Naive B cell (primary cell): ENCODE results near the gene STK40. TPM values are rescaled to one million over a fixed set of nuclear protein-coding genes. Genes with fewer than 3 reads are reported as not detected.

Experiments
- ATAC-seq, 2 donors: fragments of 150-1000 bp; cut with Tn5 transposase; 2 replicates each; pipeline ENCODE4 v1.10.0; 2021; ENCODE audit warnings: low read depth in 2 of 2, mild to moderate bottlenecking in 2 of 2, moderate library complexity in 2 of 2
- DNase-seq: peaks from one replicate; pipeline ENCODE4 v3.0.0; 2022
- H3K27ac Mint-ChIP-seq, 6 donors: one replicate each; pipeline ENCODE4 v1.8.0; 2020 to 2022; ENCODE audit warnings: mild to moderate bottlenecking in 6 of 6, mixed read lengths in 6 of 6, moderate library complexity in 5 of 6, inconsistent platforms in 2 of 6
- H3K27me3 Mint-ChIP-seq, 3 donors: one replicate each; pipeline ENCODE4 v1.8.0; 2021 to 2022; ENCODE audit warnings: mixed read lengths in 3 of 3, mild to moderate bottlenecking in 1 of 3
- H3K36me3 Mint-ChIP-seq, 2 donors: one replicate each; pipeline ENCODE4 v1.8.0; 2020 to 2022; ENCODE audit warnings: mixed read lengths in 2 of 2, inconsistent platforms in 1 of 2, mild to moderate bottlenecking in 1 of 2
- H3K4me1 Mint-ChIP-seq, 3 donors: one replicate each; pipeline ENCODE4 v1.8.0; 2020 to 2022; ENCODE audit warnings: mixed read lengths in 3 of 3, inconsistent platforms in 1 of 3, mild to moderate bottlenecking in 1 of 3, moderate library complexity in 1 of 3
- H3K4me3 Mint-ChIP-seq, 8 donors: one replicate each; pipeline ENCODE4 v1.8.0; 2020 to 2022; ENCODE audit warnings: mild to moderate bottlenecking in 8 of 8, mixed read lengths in 8 of 8, moderate library complexity in 8 of 8, inconsistent platforms in 2 of 8
- H3K9me3 Mint-ChIP-seq, 7 donors: one replicate each; pipeline ENCODE4 v1.8.0; 2020 to 2022; ENCODE audit warnings: mixed read lengths in 7 of 7, mild to moderate bottlenecking in 5 of 7, inconsistent platforms in 2 of 7, moderate library complexity in 1 of 7
- polyA plus RNA-seq, 6 donors: library from polyadenylated mRNA; unstranded; fragments of 300-500 nt; fragmentation: Illumina TruSeq; gene quantifications; one replicate each; pipeline ENCODE4 v1.2.3, GENCODE V29; 2021; ENCODE audit warnings: low read depth in 6 of 6

STK40 gene
- polyA plus RNA-seq, 6 donors from 2014 or later, result 62.3 to 105 (median 73.3) TPM

DNA sequence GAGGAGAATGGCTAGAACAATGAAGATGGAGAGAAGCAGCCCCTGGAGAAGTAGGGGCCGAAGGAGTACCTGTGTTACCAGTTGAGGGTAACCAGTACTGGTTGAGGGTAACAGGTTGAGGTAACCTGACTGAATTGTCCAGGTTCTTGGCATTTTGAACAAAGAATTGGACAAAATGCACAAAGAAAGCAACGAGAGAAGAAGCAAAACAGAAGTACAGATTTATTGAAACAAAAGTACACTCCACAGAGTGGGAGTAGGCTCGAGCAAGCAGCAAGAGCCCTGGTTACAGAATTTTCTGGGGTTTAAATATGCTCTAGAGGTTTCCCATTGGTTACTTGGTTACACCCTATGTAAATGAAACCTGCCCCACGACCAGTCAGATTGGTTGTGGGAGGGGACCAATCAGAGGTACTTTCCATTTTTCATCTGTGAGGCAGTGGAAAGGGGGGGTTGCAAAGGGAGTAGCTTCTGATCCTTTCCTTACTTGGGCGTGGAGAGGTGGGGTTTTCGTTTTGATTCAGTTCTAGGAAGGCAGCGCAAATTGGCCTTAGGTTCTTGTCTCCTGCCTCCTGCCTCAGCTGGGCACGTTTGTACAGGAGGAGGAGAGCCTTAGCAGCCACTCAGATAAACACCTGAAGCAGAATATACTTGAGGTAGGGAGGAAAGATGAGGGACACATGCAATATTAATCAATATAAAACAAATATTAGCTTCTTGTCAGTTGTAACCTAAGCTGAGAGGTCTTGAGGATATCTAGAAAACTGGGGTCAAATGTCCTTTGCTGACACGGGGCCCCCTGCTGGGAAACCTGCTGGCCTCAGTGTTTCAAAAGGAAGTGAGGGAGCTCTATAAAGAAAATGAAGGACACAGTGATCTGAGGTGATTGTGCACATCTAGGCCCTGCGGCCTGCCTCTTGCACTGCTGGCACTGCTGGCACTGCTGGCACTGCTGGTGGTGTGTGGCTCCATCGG, 26.2 kb upstream of the STK40 start:
- peak; percentile 75 to 89 for ATAC-seq
- H3K27ac Mint-ChIP-seq, result peak overlapping the region in 5 of 6 donors; percentile 36 to 95 (median 65)

DNA sequence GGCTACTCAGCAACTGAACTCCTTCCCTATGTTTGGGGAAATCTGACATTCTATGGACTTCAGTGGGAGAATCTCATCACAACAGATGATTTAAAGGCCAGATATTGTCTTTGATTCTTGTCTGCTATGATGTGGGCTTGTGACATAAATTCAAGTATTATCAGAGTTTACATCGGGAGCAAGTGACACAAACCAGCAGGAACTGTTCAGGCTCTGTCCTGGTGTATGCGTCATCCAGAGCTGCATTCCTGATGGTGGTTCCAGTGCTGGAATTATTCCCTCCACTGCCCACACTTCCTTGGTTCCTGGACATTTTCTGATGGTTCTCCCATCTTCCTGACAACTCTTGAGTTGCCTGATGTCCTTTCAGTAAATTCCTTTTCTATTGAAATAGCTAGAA, 22.8 kb upstream of the STK40 start:
- DNase-seq (no peak), ATAC-seq (no peak)
- peaks cover 0 to 7% of the 10 kb centered on the region in 2 donors for H3K36me3 Mint-ChIP-seq
- no peaks in the 10 kb centered on the region for H3K27me3 Mint-ChIP-seq
- no peak overlapping the region for H3K4me3 Mint-ChIP-seq
- H3K4me1 Mint-ChIP-seq, result peaks cover 26 to 37% (median 32%) of the 10 kb centered on the region in 3 donors
- peaks cover 0 to 9% (median 0%) of the 10 kb centered on the region in 7 donors for H3K9me3 Mint-ChIP-seq
- peak overlapping the region in 1 of 6 donors; percentile 63 for H3K27ac Mint-ChIP-seq

More for the DNA sequence above, 26.2 kb upstream of the STK40 start:
- H3K9me3 Mint-ChIP-seq, result peaks cover 0 to 5% (median 0%) of the 10 kb centered on the region in 7 donors
- peak overlapping the region in 4 of 8 donors; percentile 18 to 56 (median 36) for H3K4me3 Mint-ChIP-seq
- H3K27me3 Mint-ChIP-seq, result no peaks in the 10 kb centered on the region
- no peak for DNase-seq
- peaks cover 0 to 7% of the 10 kb centered on the region in 2 donors for H3K36me3 Mint-ChIP-seq
- peaks cover 20 to 36% (median 27%) of the 10 kb centered on the region in 3 donors for H3K4me1 Mint-ChIP-seq

DNA sequence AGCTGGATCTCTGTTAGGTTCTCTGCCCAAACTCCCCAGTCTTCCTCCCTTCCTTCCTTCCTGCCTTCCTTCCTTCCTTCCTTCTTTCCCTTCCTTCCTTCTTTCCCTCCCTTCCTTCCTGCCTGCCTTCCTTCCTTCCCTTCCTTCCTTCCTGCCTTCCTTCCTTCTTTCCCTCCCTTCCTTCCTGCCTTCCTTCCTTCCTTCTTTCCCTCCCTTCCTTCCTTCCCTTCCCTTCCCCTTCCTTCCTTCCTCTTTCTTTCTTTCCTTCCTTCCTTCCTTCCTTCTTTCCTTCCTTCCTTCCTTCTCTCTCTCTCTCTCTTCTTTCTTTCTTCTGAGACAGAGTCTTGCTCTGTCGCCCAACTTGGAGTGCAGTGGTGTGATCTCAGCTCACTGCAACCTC, 20.7 kb upstream of the STK40 start:
- Mint-ChIP-seq H3K27ac (peak overlapping the region in 5 of 6 donors; percentile 41 to 96 (median 87)), H3K27me3 (no peaks in the 10 kb centered on the region), H3K4me3 (no peak overlapping the region), H3K36me3 (peaks cover 0 to 4% of the 10 kb centered on the region in 2 donors), H3K9me3 (peaks cover 0 to 7% (median 0%) of the 10 kb centered on the region in 7 donors), H3K4me1 (peaks cover 17 to 31% (median 18%) of the 10 kb centered on the region in 3 donors)
- ATAC-seq, result no peak
- DNase-seq, result no peak

DNA sequence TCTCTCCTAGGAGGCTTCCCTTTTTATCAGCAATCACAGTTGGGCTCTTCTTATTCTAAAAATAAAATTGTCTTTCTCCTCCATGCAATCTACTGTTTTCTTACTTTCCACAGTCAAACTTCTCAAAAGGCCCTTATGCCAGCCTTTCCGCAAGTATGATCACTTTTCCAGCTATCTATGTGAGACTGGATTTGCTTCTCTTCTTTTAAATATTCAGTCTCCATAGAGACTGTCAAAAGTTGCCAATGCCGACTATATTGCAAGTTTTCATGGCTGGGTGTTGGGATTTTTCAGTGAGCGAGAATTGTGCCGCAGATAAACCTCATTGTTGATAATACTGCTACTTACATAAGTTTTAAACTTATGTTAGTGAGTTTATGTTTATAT, 16.8 kb upstream of the STK40 start:
- Mint-ChIP-seq H3K27ac (peak overlapping the region in 2 of 6 donors; percentile 35 to 46), H3K4me3 (peak overlapping the region in 1 of 8 donors; percentile 2)

DNA sequence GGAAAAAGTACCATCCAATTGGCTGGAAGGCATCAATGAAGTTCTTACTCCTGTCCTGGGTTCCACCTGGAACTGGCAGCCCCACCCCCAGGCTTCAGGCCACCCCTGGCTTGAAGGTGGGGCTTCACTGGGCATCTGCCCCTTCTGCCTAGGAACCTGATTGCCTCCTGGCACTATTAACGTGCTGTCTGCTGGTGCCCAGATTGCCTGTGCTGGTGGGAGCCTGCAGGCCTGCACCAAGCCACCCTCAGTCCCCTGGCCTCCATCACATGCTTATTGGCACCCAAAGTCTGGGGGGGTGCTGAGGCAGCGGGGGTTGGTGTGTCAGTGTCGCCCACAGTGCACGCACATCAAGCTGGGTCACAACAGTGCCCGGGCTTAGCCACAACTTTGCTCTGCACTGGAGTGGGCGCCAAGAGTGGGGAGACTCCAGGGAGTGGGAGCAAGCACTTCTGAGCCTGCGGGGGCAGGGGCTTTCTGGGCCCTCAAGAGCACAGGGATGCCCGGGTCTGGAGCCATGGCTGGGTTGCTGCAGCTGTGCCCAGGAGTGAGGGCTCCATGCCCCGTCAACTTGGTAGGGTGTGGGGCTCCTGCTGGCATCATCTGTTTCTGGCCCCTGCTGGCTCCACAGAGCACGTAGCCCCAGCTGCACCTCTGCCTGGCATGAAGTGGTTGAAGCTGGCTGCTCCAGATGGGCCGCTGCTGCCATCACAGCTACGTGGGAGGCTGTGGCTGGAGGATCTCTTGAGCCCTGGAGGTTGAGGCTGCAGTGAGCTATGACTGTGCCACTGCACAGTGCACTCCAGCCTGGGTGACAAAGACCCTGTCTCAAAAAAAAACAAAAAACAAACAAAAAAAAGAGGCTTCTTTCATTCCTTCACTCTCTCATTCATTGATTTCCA, 16.1 kb upstream of the STK40 start:
- peak overlapping the region in 2 of 8 donors; percentile 30 to 36 for H3K4me3 Mint-ChIP-seq
- no peak for DNase-seq
- ATAC-seq, result no peak

More for the DNA sequence above, 16.8 kb upstream of the STK40 start:
- ATAC-seq (no peak), DNase-seq (no peak)
- H3K36me3 Mint-ChIP-seq, result no peaks in the 10 kb centered on the region
- H3K4me1 Mint-ChIP-seq, result peaks cover 15 to 32% (median 24%) of the 10 kb centered on the region in 3 donors
- peaks cover 0 to 5% (median 0%) of the 10 kb centered on the region in 7 donors for H3K9me3 Mint-ChIP-seq
- no peaks in the 10 kb centered on the region for H3K27me3 Mint-ChIP-seq

DNA sequence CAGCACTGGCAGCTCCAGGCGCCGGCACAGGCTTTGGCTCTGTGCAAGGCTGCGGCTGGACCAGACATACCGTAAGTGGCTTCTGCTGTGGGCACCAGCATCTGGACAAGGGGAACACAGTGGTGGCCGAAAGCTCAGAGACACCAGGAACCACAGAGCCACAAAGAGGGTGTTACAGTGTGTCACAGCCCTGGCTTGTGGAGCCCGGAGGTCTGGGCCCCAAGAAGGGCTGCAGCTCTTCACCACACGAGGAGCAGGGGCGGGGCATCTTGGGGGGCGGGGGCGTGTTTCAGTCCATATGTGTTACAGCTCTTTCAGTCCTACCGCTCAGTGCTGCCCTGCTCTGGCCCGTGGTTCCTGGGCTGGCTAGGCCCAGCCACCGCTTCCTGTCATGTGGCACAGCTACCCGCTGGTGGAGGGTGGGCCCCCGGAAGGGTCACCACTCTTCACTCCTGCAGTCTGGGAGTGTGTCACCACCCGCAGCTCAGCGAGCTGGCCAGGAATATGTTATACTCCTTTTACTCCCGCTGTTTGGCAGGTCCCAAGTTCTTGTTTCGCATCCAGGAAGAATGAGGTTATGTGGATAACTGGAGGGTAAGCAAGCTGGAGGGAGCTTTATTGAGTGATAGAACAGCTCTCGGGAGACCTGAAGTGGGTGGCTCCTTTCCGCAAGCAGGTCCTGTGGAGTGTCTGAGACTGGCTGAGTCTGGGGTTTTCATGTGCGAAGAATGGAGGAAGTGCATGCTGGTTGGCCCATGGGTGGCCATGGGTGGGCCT, 15.3 kb upstream of the STK40 start:
- no peaks in the 10 kb centered on the region for H3K36me3 Mint-ChIP-seq
- H3K9me3 Mint-ChIP-seq, result peaks cover 0 to 2% (median 0%) of the 10 kb centered on the region in 7 donors
- peak overlapping the region in 4 of 6 donors; percentile 14 to 89 (median 70) for H3K27ac Mint-ChIP-seq
- H3K4me3 Mint-ChIP-seq, result peak overlapping the region in 5 of 8 donors; percentile 30 to 69 (median 46)
- H3K4me1 Mint-ChIP-seq, result peaks cover 17 to 34% (median 28%) of the 10 kb centered on the region in 3 donors
- ATAC-seq, result peak in 1 of 2 donors; percentile 12
- H3K27me3 Mint-ChIP-seq, result no peaks in the 10 kb centered on the region
- DNase-seq, result no peak

More for the DNA sequence above, 16.1 kb upstream of the STK40 start:
- Mint-ChIP-seq H3K9me3 (peaks cover 0 to 5% (median 0%) of the 10 kb centered on the region in 7 donors), H3K4me1 (peaks cover 17 to 34% (median 28%) of the 10 kb centered on the region in 3 donors), H3K27ac (peak overlapping the region in 3 of 6 donors; percentile 35 to 52 (median 46)), H3K27me3 (no peaks in the 10 kb centered on the region), H3K36me3 (no peaks in the 10 kb centered on the region)

DNA sequence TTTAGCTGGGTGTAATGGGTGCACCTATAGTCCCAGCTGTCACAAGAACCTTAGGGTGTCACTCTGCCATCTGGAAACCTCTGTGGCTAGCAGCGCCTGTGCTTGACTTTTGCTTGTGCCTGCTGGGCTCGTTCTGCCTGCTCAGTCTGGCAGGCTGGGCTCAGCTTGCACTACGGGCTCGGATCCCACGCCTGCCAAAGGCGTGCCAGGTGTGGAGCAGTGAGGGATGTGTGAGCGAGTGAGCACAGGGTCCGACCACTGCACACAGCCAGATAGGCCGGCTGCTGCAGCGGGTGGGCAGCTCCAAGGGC, 14.7 kb upstream of the STK40 start:
- Mint-ChIP-seq H3K27ac (no peak overlapping the region), H3K4me3 (peak overlapping the region in 3 of 8 donors; percentile 26 to 78 (median 30)), H3K4me1 (peaks cover 18 to 39% (median 32%) of the 10 kb centered on the region in 3 donors), H3K9me3 (peaks cover 0 to 2% (median 0%) of the 10 kb centered on the region in 7 donors), H3K27me3 (no peaks in the 10 kb centered on the region), H3K36me3 (no peaks in the 10 kb centered on the region)
- ATAC-seq, result no peak
- DNase-seq, result no peak

DNA sequence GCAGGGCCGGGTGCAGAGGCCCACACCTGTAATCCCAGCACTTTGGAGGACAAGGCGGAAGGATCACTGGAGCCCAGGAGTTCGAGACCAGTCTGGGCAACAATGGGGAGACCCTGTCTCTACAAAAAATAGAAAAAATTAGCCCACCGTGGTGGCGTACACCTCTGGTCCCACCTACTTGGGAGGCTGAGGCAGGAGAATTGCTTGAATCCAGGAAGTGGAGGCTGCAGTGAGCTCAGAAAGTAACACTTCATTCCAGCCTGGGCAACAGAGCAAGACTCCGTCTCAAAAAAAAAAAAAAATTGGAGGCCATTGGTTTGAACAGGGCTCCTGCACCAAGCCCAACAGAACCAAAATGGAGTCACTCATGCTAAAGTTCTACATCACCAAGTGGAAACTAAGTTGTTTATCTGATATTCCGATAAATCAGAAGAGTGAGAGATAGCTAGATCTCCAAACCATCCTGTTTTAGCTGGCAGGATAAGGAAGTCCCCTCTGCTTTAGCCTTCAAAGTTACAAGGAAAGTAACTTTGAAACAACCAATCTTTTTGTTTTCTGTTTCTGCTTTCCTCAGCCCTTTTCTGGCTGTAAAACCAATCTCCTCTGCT, 12.8 kb upstream of the STK40 start:
- peaks cover 22 to 52% (median 48%) of the 10 kb centered on the region in 3 donors for H3K4me1 Mint-ChIP-seq
- no peaks in the 10 kb centered on the region for H3K36me3 Mint-ChIP-seq
- peak overlapping the region; percentile 96 to 100 (median 100) for H3K27ac Mint-ChIP-seq
- no peak for ATAC-seq
- H3K9me3 Mint-ChIP-seq, result peaks cover 0 to 2% (median 0%) of the 10 kb centered on the region in 7 donors
- H3K27me3 Mint-ChIP-seq, result no peaks in the 10 kb centered on the region
- DNase-seq, result no peak
- peak overlapping the region; percentile 6 to 100 (median 99) for H3K4me3 Mint-ChIP-seq

DNA sequence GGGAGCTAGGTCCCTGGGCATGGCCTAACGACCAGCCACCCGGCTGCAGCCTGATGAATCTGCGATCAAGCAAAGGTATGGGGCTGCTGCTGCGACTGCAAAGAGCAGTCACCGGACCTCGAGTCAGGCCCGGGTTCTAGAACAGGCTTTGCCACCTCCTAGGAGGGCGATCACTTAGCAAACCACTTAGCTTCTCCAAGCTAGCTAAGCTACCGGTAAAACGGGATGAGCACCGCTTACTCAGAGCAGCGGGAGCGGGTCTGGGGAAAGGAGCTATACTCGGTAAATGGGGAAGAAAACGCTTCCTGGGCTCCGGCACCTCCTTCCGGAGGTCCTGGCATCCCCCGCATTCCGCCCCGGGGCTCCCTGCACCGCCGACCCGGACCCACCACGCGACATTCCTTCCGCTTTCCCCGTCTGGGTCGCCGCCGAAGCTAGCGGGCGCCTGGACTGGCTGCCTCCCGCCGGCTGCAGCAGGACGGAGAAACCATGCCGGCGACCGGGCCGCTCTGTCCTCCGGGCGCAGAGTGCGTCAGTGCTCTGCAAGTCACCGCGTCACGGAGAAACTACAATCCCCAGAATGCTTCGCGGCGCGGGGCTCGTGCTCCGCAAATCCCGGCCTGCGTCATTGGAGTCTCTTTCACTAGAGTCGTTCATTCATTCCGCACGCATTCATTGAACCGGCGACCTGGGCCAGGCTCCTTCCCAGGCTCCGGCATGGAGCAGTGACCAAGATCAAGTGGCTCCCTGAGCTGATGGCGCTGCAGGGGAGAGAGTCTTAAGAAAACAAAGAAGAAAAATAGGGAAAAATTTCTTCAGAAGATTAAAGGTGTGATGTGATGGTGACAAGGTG, 11.9 kb upstream of the STK40 start, which contains the start of gene LSM10:
TSS of gene LSM10 (minus strand) at position 531 of the 853 bp plus-strand sequence. CDS start 3,779 bp downstream, outside the sequence.
- DNase-seq, result peak; percentile 84
- peaks cover 28 to 58% (median 55%) of the 10 kb centered on the region in 3 donors for H3K4me1 Mint-ChIP-seq
- no peaks in the 10 kb centered on the region for H3K27me3 Mint-ChIP-seq
- H3K4me3 Mint-ChIP-seq, result peak within 1 kb of the TSS; percentile 91 to 100 (median 99)
- peaks cover 0 to 2% (median 0%) of the 10 kb centered on the region in 7 donors for H3K9me3 Mint-ChIP-seq
- H3K27ac Mint-ChIP-seq, result peak within 1 kb of the TSS; percentile 96 to 100 (median 100)
- H3K36me3 Mint-ChIP-seq, result no peaks in the 10 kb centered on the region
- peak; percentile 93 to 94 for ATAC-seq

DNA sequence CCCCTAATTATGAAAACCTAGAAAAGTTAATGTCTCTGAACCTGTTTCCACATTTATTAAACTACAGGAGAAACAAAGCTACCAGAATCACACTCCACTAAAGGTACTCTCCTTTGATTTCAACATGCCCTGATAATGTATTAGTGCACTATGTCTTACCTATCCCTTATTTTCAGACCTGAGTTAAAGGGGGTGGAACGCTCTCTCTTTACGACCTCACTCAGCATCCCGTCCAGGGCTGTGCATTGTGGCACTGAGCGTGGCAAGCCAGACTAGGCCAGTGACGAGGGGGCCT, 11.3 kb upstream of the STK40 start:
- ATAC-seq (peak; percentile 45 to 48), DNase-seq (no peak)
- peak overlapping the region; percentile 96 to 100 (median 100) for H3K27ac Mint-ChIP-seq
- peaks cover 0 to 2% (median 0%) of the 10 kb centered on the region in 7 donors for H3K9me3 Mint-ChIP-seq
- H3K4me1 Mint-ChIP-seq, result peaks cover 31 to 61% (median 58%) of the 10 kb centered on the region in 3 donors
- H3K27me3 Mint-ChIP-seq, result no peaks in the 10 kb centered on the region
- no peaks in the 10 kb centered on the region for H3K36me3 Mint-ChIP-seq
- H3K4me3 Mint-ChIP-seq, result peak overlapping the region; percentile 91 to 100 (median 99)

DNA sequence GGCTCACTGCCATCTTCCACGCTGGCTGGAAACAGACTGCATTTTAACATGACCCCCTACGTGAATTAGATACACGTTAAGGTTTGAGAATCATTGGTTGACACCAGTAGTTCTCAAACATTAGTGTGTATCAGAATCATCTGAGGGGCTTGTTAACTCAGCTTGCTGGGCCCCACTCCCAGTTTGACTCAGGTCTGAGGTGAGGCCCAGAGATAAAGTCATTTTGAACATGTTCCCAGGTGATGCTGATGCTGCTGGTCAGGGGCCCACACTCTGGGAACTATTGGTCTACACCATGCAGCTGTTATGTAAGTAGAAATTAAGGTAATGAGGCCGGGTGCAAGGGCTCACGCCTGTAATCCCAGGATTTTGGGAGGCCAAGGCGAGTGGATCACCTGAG, 10.6 kb upstream of the STK40 start:
- Mint-ChIP-seq H3K27me3 (no peaks in the 10 kb centered on the region), H3K27ac (peak overlapping the region in 4 of 6 donors; percentile 96 to 100 (median 100)), H3K36me3 (peaks cover 1 to 3% of the 10 kb centered on the region in 2 donors), H3K9me3 (peaks cover 0 to 2% (median 0%) of the 10 kb centered on the region in 7 donors), H3K4me1 (peaks cover 32 to 66% (median 62%) of the 10 kb centered on the region in 3 donors), H3K4me3 (peak overlapping the region; percentile 91 to 100 (median 99))
- DNase-seq, result no peak
- ATAC-seq, result no peak
